GM21381 (cell line): ENCODE measurements around the gene DVL1.

Source experiments
- ATAC-seq: cut with Tn5 transposase; IDR thresholded peaks from one replicate; pipeline ENCODE4 v1.9.1; 2021; ENCODE audit warnings: mild to moderate bottlenecking, moderate library complexity; ENCODE audit not compliant: unreplicated experiment

DVL1 gene

DNA sequence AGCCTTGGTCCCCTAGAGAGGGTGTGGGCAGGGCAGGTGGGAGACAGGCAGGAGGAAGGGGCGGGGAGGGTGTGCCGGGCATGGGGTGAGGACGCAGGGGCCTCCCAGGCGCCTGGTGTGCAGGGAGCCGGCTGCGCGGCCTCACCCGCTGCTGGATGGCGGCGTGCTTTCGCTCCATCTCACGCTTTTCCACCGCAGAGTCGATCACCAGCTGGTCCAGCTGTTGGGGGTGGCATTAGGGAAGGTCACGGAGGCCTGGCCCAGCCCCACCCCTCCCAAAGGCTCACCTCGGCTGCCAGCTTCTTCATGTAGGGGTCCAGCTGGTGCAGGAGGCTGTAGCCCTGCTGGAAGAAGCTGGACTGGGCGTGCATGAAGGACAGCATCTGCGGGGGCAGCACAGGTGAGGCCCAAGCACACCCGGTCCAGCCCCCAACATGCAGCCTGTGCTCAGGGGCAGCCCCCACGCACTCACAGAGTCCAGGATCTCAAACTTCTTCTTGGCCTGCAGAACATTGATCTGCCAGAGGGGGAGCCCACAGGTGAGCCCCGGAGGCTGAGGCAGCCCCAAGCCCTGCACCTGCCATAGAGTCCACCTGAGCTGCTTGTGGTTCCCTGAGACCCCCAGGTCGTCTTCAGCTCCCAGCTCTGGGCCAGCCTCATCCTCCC is 49.4 kb downstream of the DVL1 start:
- ATAC-seq: no peak

DNA sequence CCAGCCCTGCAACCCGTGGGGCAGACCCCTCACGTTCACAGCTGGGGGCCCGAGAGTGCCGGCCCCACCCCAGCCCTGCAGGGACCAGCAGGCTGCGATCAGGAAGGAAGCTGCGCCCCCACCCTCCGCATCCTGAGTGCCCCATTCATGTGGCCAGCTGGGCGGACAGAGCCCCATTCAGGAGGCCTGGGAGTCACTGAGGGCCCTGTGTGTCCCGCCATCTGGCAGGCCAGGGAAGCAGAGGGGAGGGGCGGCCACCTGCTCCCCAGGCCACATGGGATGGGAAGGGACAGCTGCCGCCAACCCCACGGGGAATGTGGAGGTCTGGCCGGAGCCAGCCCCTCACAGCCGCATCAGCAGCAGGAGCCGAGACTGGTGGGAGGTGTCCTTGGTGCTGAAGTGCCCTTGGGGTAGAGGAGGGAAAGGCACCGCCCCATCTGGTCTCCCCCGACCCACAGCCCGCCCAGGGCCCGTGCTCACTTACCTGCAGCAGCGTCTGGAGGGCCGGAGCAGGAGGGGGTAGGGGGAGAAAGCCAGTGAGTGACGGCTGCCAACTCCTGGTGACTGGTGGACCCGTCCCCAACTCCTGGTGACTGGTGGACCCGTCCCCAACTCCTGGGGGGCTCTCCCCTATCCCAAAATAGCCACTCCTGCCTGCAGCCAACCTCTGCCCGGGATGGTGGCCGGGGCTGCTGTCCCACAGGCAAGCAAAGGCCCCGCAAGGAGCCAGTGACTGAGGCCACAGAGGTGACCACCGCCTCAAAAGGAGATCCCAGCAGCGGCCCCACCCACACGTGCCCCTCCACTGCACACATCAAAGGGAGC is 50.1 kb downstream of the DVL1 start:
- no peak for ATAC-seq

DNA sequence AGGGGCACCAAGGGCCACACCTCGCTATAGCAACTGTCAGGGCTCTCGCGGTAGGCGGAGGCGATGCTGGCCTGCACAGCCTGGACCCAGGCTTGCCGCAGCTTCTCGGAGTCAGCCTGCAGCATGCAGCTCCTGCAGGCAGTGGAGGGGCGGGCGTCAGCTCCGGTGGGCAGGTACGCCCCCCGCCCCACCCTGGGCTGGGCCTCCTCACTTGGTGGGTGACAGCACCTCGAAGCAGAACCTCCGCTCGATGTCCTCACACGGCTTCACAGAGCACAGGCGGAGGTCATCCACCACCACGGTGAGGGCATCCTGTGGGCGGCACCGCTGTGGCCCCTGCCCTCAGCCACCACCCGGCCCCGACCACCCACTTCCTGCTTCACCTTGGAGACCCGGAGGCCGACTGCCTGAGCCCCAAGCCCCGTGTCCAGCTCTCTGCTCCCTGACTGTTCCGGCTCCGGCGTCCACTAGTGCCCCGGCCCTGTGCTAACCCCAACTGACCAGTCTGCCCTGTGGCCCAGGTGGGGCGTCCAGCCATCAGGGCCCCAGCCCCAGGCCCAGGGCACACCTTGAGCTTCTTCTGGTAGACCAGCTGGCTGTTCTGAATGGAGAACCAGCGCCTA is 51.3 kb downstream of the DVL1 start:
- no peak for ATAC-seq

DNA sequence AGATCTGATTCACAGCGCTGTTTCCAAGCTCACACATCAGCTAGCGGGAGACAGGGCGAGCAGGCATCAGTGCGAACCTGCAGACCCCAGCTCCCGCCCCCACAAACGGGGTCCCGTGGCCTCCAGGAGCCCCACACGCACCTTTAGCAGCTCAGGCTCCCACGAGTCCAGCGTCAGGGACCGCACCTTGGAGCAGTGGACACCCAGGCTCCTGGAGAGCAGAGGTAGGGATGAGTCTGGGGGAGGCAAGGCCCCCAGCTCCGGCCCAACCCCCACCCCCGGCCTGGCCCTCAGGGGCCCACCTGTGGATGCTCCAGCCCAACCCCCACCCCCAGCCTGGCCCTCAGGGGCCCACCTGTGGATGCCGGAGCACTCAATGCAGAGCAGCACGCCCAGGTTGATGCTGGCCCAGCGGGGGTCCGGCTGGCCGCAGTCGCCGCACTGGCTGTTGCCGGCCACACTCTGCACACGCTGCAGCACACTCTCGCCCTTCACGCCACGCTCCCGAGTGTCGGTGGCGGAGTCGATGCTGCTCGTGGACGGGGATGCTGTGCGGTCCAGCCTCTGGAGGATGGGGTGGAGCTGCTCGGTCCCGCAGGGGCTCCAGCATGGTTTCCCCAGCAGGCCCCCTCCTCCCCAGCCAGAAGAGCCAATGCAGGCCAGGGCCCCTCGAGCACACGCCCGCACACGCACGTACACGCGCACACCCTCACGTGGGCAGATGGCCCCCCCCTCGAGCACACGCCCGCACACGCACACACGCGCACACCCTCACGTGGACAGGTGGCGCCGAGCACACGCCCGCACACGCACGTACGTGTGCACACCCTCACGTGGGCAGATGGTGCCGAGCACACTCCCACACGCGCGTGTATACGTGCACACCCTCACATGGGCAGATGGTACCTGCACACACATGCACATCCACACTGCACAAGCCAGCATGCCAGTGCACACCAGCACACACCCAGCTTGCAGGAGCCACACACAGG is 52.9 kb downstream of the DVL1 start:
- no peak for ATAC-seq

DNA sequence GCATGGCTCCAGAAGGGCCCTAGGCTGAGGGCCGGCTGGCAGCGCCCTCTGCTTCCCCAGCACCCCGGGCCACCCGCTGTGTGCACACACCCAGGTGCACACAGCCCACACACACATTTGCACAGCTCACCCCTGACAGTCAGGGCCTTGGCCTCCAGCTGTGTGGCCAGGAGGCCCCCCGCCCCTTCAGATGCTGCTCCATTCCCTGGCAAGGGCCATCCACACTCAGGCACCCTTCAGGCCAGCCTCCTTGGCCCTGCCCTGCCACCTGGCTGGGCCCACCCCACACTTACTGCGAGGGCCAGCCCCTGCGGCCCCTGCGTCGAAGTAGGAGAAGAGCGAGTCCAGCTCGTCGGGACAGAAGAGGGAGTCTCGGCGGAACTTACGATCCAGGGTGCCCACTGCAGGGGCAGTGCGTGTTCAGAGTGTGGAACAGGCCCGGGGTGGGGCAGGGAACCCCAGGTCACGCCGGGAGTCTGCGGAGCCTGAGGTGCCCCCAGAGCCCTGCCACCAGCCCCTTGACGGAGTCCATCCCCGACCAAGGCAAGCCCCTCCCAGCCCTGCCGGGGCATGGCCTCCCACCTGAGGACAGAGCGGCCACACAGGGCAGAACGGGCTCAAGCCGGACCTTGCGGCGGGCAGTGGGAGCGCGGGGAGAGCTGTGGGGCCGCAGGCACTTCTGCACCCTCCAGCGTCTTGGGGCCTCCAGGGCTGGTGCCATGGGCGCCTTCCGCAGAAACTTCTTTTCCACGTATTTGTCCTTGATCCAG is 53.9 kb downstream of the DVL1 start:
- no peak for ATAC-seq

DNA sequence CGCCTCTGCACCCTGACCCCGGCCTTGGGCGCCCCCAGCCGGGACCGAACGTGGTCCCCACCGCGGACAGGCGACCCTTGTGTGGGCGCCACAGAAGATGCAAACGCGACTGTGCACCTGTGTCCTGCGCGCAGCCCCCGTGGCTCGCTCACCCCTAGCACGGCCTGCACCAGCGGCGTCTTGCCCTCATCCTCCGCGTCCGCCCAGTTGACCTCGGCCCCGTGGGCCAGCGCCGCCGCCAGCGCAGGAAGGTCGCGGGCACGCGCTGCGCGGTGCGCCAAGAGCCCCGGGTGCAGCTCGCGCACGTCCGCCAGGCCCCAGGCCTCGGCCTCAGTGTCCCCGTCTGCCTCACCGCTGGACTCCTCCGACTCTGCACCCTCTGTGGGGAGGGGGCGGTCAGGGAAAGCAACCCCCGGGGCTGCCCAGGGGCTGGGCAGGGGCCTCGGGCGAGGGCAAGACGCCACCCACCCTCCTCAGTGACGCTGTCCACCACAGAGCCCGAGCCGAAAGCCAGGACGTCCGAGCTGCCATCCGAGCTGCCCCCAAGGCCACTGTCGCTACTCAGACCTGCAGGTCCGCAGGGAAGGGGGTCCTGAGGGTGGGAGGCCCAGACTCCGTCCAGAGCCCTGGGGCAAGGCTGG is 54.8 kb downstream of the DVL1 start:
- no peak for ATAC-seq

GRCh38 chr1:1293263-1294249 is 55.7 kb downstream of the DVL1 start:
- no peak for ATAC-seq

DNA sequence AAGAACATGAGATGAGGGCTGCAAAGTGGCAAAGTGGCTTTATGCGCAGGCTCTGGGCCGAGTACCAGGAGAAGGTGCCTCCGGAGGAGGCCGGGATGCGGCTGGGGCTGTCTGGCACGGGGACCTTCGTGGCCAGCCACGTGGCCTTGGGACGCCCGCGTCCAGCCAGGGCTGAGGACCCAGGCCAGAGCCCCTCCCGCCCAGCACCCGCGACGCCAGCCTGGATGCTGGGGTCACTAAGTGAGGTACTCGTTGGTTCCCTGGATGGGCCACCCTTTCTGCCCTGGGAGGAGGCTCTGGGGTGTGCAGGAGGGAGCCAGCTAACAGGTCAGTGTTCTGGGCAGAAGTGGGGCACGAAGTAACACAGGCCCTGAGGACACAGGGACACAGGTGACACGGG is 56.4 kb downstream of the DVL1 start:
- no peak for ATAC-seq

GRCh38 chr1:1292442-1292779 is 56.8 kb downstream of the DVL1 start:
- no peak for ATAC-seq

DNA sequence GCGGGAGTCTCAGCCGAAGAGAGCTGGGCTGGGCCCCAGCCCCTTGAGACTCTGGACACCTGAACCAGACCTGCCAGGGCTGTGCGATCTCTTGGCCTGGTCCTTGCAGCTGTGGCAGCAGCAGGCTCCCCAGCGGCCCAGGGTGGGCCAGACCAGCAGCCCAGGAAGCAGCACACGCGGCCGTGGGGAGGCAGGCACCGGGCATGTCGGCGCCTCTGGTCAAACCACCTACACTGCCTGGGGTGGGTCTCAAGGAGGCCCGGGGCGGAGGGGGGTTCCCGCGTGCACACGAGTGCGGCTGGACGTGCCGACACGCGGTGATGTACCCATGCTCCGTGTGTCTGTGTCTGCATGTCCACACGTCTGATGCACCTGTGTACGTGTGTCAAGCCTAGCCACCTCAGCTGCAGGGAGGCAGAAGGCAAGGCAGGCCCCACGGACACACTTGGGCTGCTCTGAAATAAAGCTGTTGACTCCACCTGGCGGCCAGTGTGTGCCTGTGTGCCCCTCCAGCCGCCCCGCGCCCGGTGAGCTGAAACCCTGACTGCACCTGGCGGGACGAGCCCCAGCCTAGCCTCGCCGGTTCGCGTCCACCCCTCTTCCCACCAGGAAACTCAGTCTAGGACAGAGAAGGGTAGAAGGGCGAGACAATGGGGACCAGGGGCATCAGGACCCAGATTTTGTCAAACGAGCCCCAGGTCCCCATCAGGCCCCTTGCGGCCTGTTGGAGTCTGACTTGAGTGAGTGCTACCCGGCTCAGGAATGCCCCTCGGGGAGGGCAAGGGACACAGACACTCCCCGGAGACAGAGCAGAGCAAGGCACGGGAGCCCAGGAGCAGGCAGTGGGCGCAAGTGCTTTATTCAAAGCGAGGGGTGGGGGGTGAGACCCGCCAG is 57.4 kb downstream of the DVL1 start:
- ATAC-seq: no peak

DNA sequence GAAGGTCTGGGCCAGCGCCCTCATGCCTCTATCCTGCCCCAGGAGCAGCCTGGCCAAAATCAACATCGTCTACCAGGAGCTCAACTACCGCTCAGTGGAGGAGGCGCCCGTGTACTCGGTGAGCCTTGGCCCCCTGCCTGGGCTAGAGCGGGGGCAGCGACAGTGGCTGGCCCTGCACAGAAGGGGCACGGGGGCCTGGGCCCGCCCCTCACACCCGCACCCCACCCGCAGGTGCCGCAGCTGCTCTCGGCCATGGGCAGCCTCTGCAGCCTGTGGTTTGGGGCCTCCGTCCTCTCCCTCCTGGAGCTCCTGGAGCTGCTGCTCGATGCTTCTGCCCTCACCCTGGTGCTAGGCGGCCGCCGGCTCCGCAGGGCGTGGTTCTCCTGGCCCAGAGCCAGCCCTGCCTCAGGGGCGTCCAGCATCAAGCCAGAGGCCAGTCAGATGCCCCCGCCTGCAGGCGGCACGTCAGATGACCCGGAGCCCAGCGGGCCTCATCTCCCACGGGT is 58.1 kb downstream of the DVL1 start:
- ATAC-seq: no peak

GRCh38 chr1:1290238-1290731 is 58.9 kb downstream of the DVL1 start:
- ATAC-seq: no peak

DNA sequence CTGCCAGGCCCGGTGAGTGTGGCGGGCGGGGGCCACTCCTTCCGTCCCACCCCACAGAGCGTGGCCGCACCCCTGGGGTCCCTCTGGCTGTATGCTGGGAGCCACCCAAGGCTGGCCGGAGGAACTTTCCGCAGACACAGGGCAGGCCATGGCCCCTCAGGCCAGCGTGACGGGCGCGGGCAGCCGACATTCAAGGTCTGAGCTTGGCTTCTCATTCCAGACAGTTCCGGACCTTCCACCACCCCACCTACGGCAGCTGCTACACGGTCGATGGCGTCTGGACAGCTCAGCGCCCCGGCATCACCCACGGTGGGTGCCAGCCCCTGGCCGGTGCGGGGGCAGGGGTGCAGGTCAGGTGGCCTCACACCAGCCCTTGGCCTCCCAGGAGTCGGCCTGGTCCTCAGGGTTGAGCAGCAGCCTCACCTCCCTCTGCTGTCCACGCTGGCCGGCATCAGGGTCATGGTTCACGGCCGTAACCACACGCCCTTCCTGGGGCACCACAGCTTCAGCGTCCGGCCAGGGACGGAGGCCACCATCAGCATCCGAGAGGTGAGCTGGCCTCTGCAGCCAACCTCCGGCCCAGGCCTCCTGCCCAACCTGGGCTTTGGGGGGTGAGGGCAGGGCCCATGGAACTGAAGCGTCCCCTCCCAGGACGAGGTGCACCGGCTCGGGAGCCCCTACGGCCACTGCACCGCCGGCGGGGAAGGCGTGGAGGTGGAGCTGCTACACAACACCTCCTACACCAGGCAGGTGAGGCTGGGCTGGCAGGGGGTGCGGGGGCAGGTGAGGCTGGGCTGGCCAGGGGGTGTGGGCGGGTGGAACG is 61.7 kb downstream of the DVL1 start:
- no peak for ATAC-seq

DNA sequence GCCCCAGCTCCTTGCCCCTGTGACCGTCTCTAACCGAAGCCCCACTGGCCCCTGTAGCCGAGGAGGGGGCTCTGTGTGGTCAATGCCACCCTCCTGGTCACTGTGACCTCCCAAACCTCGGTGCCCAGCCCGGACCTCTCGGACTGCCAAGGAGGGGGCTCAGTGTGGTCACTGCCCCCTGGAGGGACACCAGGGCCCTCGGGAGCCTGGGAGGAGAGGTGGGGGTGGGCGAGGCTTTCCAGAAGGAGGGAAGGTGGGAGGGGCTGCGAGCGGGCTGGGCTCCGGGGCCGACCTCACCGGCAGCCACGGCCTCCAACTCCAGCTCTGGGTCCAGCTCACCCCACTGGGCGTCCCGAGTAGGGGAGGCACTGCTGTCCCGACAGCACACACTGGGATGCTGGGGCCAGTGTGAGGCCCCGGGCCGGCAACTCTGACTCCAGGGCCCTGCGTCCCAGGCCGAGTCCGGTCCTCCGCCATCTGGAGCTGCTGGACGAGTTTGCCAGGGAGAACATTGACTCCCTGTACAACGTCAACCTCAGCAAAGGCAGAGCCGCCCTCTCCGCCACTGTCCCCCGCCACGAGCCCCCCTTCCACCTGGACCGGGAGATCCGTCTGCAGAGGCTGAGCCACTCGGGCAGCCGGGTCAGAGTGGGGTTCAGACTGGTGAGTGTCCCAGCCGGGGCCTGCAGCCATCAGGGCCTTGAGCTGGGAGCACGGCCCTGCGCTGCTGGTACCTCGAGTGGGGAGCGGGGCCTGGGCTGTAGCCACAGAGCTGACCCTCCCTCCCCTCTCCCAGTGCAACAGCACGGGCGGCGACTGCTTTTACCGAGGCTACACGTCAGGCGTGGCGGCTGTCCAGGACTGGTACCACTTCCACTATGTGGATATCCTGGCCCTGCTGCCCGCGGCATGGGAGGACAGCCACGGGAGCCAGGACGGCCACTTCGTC is 62.6 kb downstream of the DVL1 start:
- no peak for ATAC-seq

- ATAC-seq: no peak
Observed at GRCh38 chr1:1285611-1286311, 63.5 kb downstream of the DVL1 start.
